MCF 10A (cell line): ENCODE results near the gene DBN1. TPM values are rescaled to one million over a fixed set of nuclear protein-coding genes. Genes with fewer than 3 reads are reported as not detected.

Source experiments
- BruUV-seq: library from RNA; stranded (reverse); fragments of 400-500 nt; replicated peaks from 2 replicates; lab custom pipeline; 2021; lab: Mats Ljungman, UMichigan
- CTCF ChIA-PET: fragments of 300-600 bp; sonication (Branson Sonifier 250); formaldehyde crosslinking; extraction: SDS; loops from one replicate; lab custom pipeline; 2021; ENCODE audit warnings: antibody characterized with exemption, inconsistent platforms; lab: Yijun Ruan, JAX
- POLR2A ChIA-PET: fragments of 300-600, 350-650 bp; sonication (Branson Sonifier 250); formaldehyde crosslinking; extraction: SDS; loops from one replicate; lab custom pipeline; 2020; ENCODE audit warnings: antibody characterized with exemption, inconsistent platforms; lab: Yijun Ruan, JAX
- DNase-seq: peaks from one replicate; pipeline ENCODE4 v3.0.0-alpha.2; 2018; ENCODE audit not compliant: unreplicated experiment
- H3K27ac Mint-ChIP-seq: one replicate; pipeline ENCODE4 v1.8.0; 2022; ENCODE audit warnings: mild to moderate bottlenecking, low read depth, mixed read lengths; ENCODE audit not compliant: unreplicated experiment
- H3K27me3 Mint-ChIP-seq: one replicate; pipeline ENCODE4 v1.8.0; 2022; ENCODE audit warnings: mixed read lengths; ENCODE audit not compliant: insufficient read depth, unreplicated experiment
- H3K36me3 Mint-ChIP-seq: one replicate; pipeline ENCODE4 v1.8.0; 2022; ENCODE audit warnings: mild to moderate bottlenecking, moderate library complexity, mixed read lengths; ENCODE audit not compliant: insufficient read depth, unreplicated experiment
- H3K4me1 Mint-ChIP-seq: one replicate; pipeline ENCODE4 v1.8.0; 2022; ENCODE audit warnings: mixed read lengths; ENCODE audit not compliant: insufficient read depth, unreplicated experiment
- H3K4me3 Mint-ChIP-seq: one replicate; pipeline ENCODE4 v1.8.0; 2022; ENCODE audit warnings: mild to moderate bottlenecking, moderate library complexity, mixed read lengths; ENCODE audit not compliant: unreplicated experiment
- H3K9me3 Mint-ChIP-seq: one replicate; pipeline ENCODE4 v1.8.0; 2022; ENCODE audit warnings: mixed read lengths; ENCODE audit not compliant: unreplicated experiment
- intact Hi-C: fragments of 100-400 bp; cut with micrococcal nuclease; formaldehyde crosslinking; loops from 2 replicates; pipeline ENCODE4 v1.14.1; 2022
- total RNA-seq: library from RNA; stranded (reverse); gene quantifications from 2 replicates; pipeline ENCODE4 v1.2.3, GENCODE V29; 2022
- TF ChIP-seq, protein P1 (sequence below): fragments of 200-600 bp; IDR thresholded peaks from one replicate; pipeline ENCODE4 v1.8.0; 2022; ENCODE audit warnings: antibody characterized with exemption, mild to moderate bottlenecking; ENCODE audit not compliant: unreplicated experiment

DBN1 gene
- total RNA-seq, 1 experiment from 2014 or later, result 165 TPM

DNA sequence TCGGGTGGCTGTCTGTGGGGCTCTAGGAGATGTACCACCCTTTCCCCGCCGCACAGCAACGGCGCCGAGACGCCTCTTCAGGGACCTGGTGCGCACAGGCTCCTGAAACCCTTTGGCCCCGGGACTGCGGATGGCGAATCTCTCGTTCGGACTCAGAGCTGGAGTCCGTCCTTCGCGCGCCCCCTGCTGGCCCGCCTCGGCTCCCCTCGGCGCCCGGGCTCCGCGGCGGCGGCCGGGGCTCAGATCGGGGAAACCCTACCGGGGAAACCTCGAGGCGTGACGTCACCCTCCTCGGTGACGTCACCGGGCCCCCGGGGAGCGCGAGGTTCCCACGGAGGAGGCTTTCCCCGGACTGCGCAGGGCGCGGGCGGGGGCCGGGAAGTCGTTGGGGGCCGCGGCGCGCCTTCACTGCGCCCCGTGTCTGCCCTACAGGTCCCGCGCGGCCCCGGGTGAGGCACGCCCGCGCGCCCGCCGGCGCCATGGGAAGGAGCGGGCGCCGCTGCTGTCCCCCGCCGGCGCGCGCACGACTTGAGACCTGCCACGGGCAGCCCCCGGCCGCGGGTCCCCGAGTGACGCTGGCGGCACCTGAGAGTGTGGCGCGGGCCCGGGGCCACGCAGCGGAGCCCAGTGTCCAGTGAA is 18.9 kb downstream of the DBN1 start:
- H3K27me3 Mint-ChIP-seq, result no peaks in the 10 kb centered on the region
- H3K4me3 Mint-ChIP-seq, result peak overlapping the region; percentile 70
- CTCF ChIA-PET, result interaction anchor here (0.6 to 15.3 kb wide), 41 partner anchors 9 to 670 kb away, joined by 3 to 277 read pairs (median 7); partner anchors contain the start of genes F12, PDLIM7, PFN3 and PRR7
- H3K9me3 Mint-ChIP-seq, result no peaks in the 10 kb centered on the region
- DNase-seq, result peak; percentile 93
- intact Hi-C loops, result loop anchor here (1.0 to 2.0 kb wide), 8 partner anchors 28 to 340 kb away; partner anchors contain the start of genes GRK6 and PDLIM7
- H3K4me1 Mint-ChIP-seq, result peaks cover 6% of the 10 kb centered on the region
- peaks cover 44% of the 10 kb centered on the region for H3K36me3 Mint-ChIP-seq
- TF ChIP-seq, protein P1, sequence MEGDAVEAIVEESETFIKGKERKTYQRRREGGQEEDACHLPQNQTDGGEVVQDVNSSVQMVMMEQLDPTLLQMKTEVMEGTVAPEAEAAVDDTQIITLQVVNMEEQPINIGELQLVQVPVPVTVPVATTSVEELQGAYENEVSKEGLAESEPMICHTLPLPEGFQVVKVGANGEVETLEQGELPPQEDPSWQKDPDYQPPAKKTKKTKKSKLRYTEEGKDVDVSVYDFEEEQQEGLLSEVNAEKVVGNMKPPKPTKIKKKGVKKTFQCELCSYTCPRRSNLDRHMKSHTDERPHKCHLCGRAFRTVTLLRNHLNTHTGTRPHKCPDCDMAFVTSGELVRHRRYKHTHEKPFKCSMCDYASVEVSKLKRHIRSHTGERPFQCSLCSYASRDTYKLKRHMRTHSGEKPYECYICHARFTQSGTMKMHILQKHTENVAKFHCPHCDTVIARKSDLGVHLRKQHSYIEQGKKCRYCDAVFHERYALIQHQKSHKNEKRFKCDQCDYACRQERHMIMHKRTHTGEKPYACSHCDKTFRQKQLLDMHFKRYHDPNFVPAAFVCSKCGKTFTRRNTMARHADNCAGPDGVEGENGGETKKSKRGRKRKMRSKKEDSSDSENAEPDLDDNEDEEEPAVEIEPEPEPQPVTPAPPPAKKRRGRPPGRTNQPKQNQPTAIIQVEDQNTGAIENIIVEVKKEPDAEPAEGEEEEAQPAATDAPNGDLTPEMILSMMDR, result peak; percentile 98
- BruUV-seq, result no TSS peak
- POLR2A ChIA-PET, result interaction anchor here (0.7 to 12.7 kb wide), 26 partner anchors 9 to 925 kb away, joined by 3 to 202 read pairs (median 3); partner anchors contain the start of genes GRK6, LMAN2, PDLIM7 and PFN3
- no peak overlapping the region for H3K27ac Mint-ChIP-seq

DNA sequence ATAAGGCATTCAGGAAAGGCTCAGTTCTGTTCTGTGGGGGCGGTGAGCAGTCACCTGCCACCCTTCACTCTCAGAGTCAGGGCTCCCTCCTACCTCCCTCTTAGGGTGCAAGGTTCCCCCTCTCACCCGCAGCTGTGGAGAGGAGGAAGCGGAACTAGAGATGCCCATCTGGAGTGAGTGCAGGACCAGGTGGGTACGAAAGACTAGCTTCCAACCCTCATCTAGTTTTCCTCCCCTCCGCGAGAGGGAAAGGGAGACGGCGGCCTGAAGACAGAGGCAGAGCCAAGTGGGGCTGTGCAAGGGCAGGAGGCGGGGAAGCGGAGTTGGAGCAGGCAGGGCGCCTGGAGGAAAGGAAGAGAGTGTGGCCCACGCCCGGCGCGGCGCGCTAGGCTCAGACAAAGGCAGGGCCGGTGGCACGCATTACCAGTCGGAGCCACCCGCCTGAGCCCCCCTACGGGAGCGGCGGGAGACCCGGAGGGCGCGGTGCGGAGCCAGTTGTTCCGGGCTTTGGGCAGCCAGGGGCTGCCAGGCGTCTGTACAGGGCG is 19.5 kb downstream of the DBN1 start:
- no TSS peak for BruUV-seq
- Mint-ChIP-seq H3K4me3 (peak overlapping the region; percentile 70), H3K27ac (no peak overlapping the region), H3K36me3 (peaks cover 38% of the 10 kb centered on the region), H3K9me3 (no peaks in the 10 kb centered on the region), H3K27me3 (no peaks in the 10 kb centered on the region), H3K4me1 (peaks cover 6% of the 10 kb centered on the region)
- intact Hi-C loops, result loop anchor here (1.0 to 2.0 kb wide), 5 partner anchors 28 to 340 kb away; partner anchors contain the start of gene GRK6
- TF ChIP-seq, protein P1, result no peak
- POLR2A ChIA-PET, result interaction anchor here (0.7 to 12.7 kb wide), 16 partner anchors 8 to 925 kb away, joined by 3 to 202 read pairs (median 6); partner anchors contain the start of genes GRK6, LMAN2, PFN3 and PRR7
- no peak for DNase-seq
- CTCF ChIA-PET, result interaction anchor here (0.6 to 15.3 kb wide), 25 partner anchors 9 to 669 kb away, joined by 3 to 277 read pairs (median 8); partner anchors contain the start of genes PDLIM7, PFN3 and PRR7

DNA sequence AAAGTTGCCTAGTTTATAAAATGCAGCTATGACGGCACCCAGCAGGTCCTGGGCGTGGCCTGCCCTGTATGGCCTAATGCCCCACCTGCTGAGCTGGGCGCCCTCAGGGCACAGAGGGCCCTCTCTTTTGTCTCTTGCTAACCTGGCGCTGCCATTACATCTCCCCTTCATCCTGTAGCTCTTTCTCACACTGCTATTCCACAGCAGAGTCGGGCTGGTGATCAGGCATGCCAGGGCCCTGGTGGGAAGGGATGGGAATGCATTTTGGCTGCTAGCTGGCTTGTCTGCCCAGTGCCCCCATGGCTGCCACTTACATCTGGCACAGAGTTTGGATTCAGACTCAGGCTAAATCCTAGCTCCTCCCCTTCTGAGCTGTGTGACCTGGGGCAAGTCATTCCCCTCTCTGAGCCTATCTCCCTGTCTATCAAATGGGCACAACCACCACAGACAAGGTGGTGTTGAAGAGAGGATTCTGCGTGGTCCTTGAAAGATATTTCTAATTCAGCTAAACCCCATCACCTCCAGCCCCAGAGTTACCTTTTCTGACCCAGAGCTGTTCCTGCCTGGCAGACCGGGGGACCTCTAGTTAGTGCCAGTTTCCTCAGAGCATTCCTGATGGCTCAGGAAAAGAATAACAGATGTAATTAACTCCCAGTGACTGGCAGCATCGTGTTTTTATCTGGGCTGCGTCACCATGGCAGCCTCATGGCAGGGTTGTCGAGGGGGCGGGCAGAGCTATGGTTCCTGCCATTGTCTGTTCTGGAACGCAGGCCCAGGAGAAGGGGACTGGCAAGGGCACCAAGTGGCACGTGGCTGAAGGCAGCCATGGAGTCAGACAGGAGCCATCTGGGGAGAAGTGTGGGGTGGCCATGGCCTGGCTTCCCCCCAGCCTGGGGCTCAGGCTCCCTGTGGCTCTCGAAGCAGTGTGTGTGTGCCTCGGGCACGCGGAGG is 20.5 kb downstream of the DBN1 start:
- no TSS peak for BruUV-seq
- CTCF ChIA-PET, result interaction anchor here (0.6 to 15.3 kb wide), 24 partner anchors 8 to 338 kb away, joined by 3 to 277 read pairs (median 5); partner anchors contain the start of genes PFN3 and PRR7
- Mint-ChIP-seq H3K27me3 (no peaks in the 10 kb centered on the region), H3K9me3 (no peaks in the 10 kb centered on the region), H3K27ac (no peak overlapping the region), H3K4me3 (peak overlapping the region; percentile 44), H3K36me3 (peaks cover 37% of the 10 kb centered on the region), H3K4me1 (peaks cover 15% of the 10 kb centered on the region)
- intact Hi-C loops, result no loop called here
- DNase-seq, result no peak
- TF ChIP-seq, protein P1, result peak; percentile 17
- POLR2A ChIA-PET, result interaction anchor here (0.7 to 17.7 kb wide), 6 partner anchors 7 to 149 kb away, joined by 3 to 217 read pairs (median 67); partner anchors contain the start of genes GRK6, PFN3, PRELID1 and PRR7
